Measurements from ENCODE around the gene MAP3K8. TPM values are rescaled to one million over a fixed set of nuclear protein-coding genes. Genes with fewer than 3 reads are reported as not detected.
A peak's percentile ranks its signal among the peaks of the same experiment; 100 is the strongest.

Gene MAP3K8
- total RNA-seq: 85.2 TPM

- DNase-seq (ENCODE audit: low spot score) (peak; percentile 95), ATAC-seq (peak; percentile 89)
- intact Hi-C loops (cut with DNase I): no loop called here
Measured at GRCh38 chr10:30433730-30434272, at the start of gene MAP3K8. TSS of gene MAP3K8 (plus strand) at chr10:30434184. CDS start at chr10:30438939, 4,755 bp downstream.

- ATAC-seq (peak; percentile 44), DNase-seq (ENCODE audit: low spot score) (no peak)
- intact Hi-C loops (cut with DNase I): no loop called here
Measured at GRCh38 chr10:30384701-30385201, 49.2 kb upstream of the MAP3K8 start.

- intact Hi-C loops (cut with DNase I): no loop called here
- no peak for DNase-seq (ENCODE audit: low spot score)
- no peak for ATAC-seq
Measured at GRCh38 chr10:30386801-30387588, 47.0 kb upstream of the MAP3K8 start.

GRCh38 chr10:30387646-30388243 lies 46.2 kb upstream of the MAP3K8 start:
- intact Hi-C loops (cut with DNase I): no loop called here
- no peak for DNase-seq (ENCODE audit: low spot score)
- ATAC-seq: no peak

- no peak for ATAC-seq
- intact Hi-C loops (cut with DNase I): no loop called here
- DNase-seq (ENCODE audit: low spot score): no peak
Measured at GRCh38 chr10:30389543-30389942, 44.4 kb upstream of the MAP3K8 start.

- DNase-seq (ENCODE audit: low spot score) (no peak), ATAC-seq (no peak)
- intact Hi-C loops (cut with DNase I): loop anchor here (5.0 kb wide), 1 partner anchor 202 kb away; no protein-coding TSS in a partner anchor
Measured at GRCh38 chr10:30390207-30390606, 43.8 kb upstream of the MAP3K8 start.

GRCh38 chr10:30391266-30391665 lies 42.7 kb upstream of the MAP3K8 start:
- no peak for DNase-seq (ENCODE audit: low spot score)
- intact Hi-C loops (cut with DNase I): loop anchor here (5.0 kb wide), 1 partner anchor 201 kb away; no protein-coding TSS in a partner anchor

GRCh38 chr10:30392564-30392990 lies 41.4 kb upstream of the MAP3K8 start:
- DNase-seq (ENCODE audit: low spot score) (peak; percentile 85), ATAC-seq (peak; percentile 98)
- intact Hi-C loops (cut with DNase I): loop anchor here (5.0 kb wide), 1 partner anchor 200 kb away; no protein-coding TSS in a partner anchor

More at GRCh38 chr10:30391266-30391665, 42.7 kb upstream of the MAP3K8 start:
- no peak for ATAC-seq

- intact Hi-C loops (cut with DNase I): no loop called here
- no peak for DNase-seq (ENCODE audit: low spot score)
- ATAC-seq: no peak
Measured at GRCh38 chr10:30396293-30396692, 37.7 kb upstream of the MAP3K8 start.

GRCh38 chr10:30396698-30397097 lies 37.3 kb upstream of the MAP3K8 start:
- intact Hi-C loops (cut with DNase I): no loop called here

GRCh38 chr10:30398193-30398592 lies 35.8 kb upstream of the MAP3K8 start:
- intact Hi-C loops (cut with DNase I): no loop called here
- ATAC-seq: no peak
- DNase-seq (ENCODE audit: low spot score): no peak

More at GRCh38 chr10:30396698-30397097, 37.3 kb upstream of the MAP3K8 start:
- ATAC-seq: no peak
- DNase-seq (ENCODE audit: low spot score): no peak

- no peak for ATAC-seq
- intact Hi-C loops (cut with DNase I): no loop called here
- DNase-seq (ENCODE audit: low spot score): no peak
Measured at GRCh38 chr10:30398788-30399187, 35.2 kb upstream of the MAP3K8 start.

- intact Hi-C loops (cut with DNase I): no loop called here
- no peak for ATAC-seq
- no peak for DNase-seq (ENCODE audit: low spot score)
Measured at GRCh38 chr10:30403494-30403893, 30.5 kb upstream of the MAP3K8 start.

GRCh38 chr10:30404540-30404939 lies 29.4 kb upstream of the MAP3K8 start:
- ATAC-seq (no peak), DNase-seq (ENCODE audit: low spot score) (no peak)
- intact Hi-C loops (cut with DNase I): no loop called here

- intact Hi-C loops (cut with DNase I): no loop called here
- no peak for ATAC-seq
Measured at GRCh38 chr10:30411263-30411662, 22.7 kb upstream of the MAP3K8 start.

GRCh38 chr10:30412901-30413300 lies 21.1 kb upstream of the MAP3K8 start:
- DNase-seq (ENCODE audit: low spot score): no peak
- no peak for ATAC-seq
- intact Hi-C loops (cut with DNase I): no loop called here

More at GRCh38 chr10:30411263-30411662, 22.7 kb upstream of the MAP3K8 start:
- DNase-seq (ENCODE audit: low spot score): no peak

- ATAC-seq: peak; percentile 81
- DNase-seq (ENCODE audit: low spot score): no peak
- intact Hi-C loops (cut with DNase I): no loop called here
Measured at GRCh38 chr10:30413996-30414576, 19.9 kb upstream of the MAP3K8 start.

GRCh38 chr10:30415593-30415992 lies 18.4 kb upstream of the MAP3K8 start:
- DNase-seq (ENCODE audit: low spot score) (no peak), ATAC-seq (no peak)
- intact Hi-C loops (cut with DNase I): no loop called here

- no peak for DNase-seq (ENCODE audit: low spot score)
- ATAC-seq: no peak
- intact Hi-C loops (cut with DNase I): no loop called here
Measured at GRCh38 chr10:30417301-30417700, 16.7 kb upstream of the MAP3K8 start.
